IPS-NIHi11 (cell line): ENCODE measurements around the gene GCK.
"Not testable (repeated sequence)": the region's sequence is repeated elsewhere in the genome, so short reads cannot be mapped to it uniquely, and the experiment has no call there.

ENCODE experiments used
- DNase-seq: peaks from one replicate; pipeline ENCODE4 v3.0.0; 2012; ENCODE audit warnings: mixed read lengths, low spot score

Gene GCK

GRCh38 chr7:44142028-44142427, 47.2 kb downstream of the GCK start:
- DNase-seq: no peak

- no peak for DNase-seq
Measured at GRCh38 chr7:44141221-44141850, 47.9 kb downstream of the GCK start, which contains the start of gene MYL7. TSS of gene MYL7 (minus strand) at chr7:44141332. CDS start at chr7:44141305, 27 bp downstream.

GRCh38 chr7:44140341-44140740, 48.9 kb downstream of the GCK start:
- no peak for DNase-seq

- no peak for DNase-seq
Measured at GRCh38 chr7:44139311-44140010, 49.8 kb downstream of the GCK start.

- DNase-seq: no peak
Measured at GRCh38 chr7:44138698-44139097, 50.5 kb downstream of the GCK start.

- no peak for DNase-seq
Measured at GRCh38 chr7:44136731-44137130, 52.5 kb downstream of the GCK start.

GRCh38 chr7:44134943-44135628, 54.2 kb downstream of the GCK start:
- no peak for DNase-seq

GRCh38 chr7:44133295-44133694, 55.9 kb downstream of the GCK start:
- DNase-seq: no peak

GRCh38 chr7:44132039-44132438, 57.2 kb downstream of the GCK start:
- DNase-seq: no peak

- DNase-seq: peak; percentile 51
Measured at GRCh38 chr7:44131173-44132029, 57.8 kb downstream of the GCK start.

GRCh38 chr7:44128721-44129582, 60.3 kb downstream of the GCK start:
- DNase-seq: no peak

- DNase-seq: no peak
Measured at GRCh38 chr7:44127161-44127560, 62.1 kb downstream of the GCK start.

GRCh38 chr7:44126574-44126973, 62.7 kb downstream of the GCK start:
- not testable (repeated sequence) for DNase-seq

- no peak for DNase-seq
Measured at GRCh38 chr7:44124822-44125202, 64.4 kb downstream of the GCK start.

GRCh38 chr7:44123190-44124003, 65.8 kb downstream of the GCK start, which contains the start of gene POLD2:
TSS of gene POLD2 (minus strand) at chr7:44123548. CDS start at chr7:44122053, 1,495 bp downstream.
- peak; percentile 100 for DNase-seq

GRCh38 chr7:44122529-44122928, 66.7 kb downstream of the GCK start:
- no peak for DNase-seq

GRCh38 chr7:44121761-44122420, 67.3 kb downstream of the GCK start:
- no peak for DNase-seq

- DNase-seq: no peak
Measured at GRCh38 chr7:44120395-44120794, 68.8 kb downstream of the GCK start.

GRCh38 chr7:44119829-44120380, 69.3 kb downstream of the GCK start:
- DNase-seq: no peak
